Neural cell (in vitro differentiated cells): ENCODE data around the gene EPHA4. TPM values are rescaled to one million over a fixed set of nuclear protein-coding genes. Genes with fewer than 3 reads are reported as not detected.

Experiments used
- H2AFZ ChIP-seq: fragments of 200-600, 300-800 bp; sonication (generic), shearing (Covaris generic); 2 replicates; pipeline ENCODE4 v1.6.0; 2014; ENCODE audit warnings: low read depth, mild to moderate bottlenecking, antibody characterized with exemption, low read length, moderate library complexity
- H3F3A ChIP-seq: fragments of 200-600 bp; shearing (Covaris generic); 2 replicates; pipeline ENCODE4 v1.6.1; 2016; ENCODE audit warnings: mild to moderate bottlenecking, moderate library complexity, mixed read lengths, antibody characterized with exemption, low read length; ENCODE audit not compliant: insufficient read depth, poor library complexity, severe bottlenecking
- H3K27ac ChIP-seq: fragments of 200-600, 300-800 bp; sonication (generic), shearing (Covaris generic); 2 replicates; pipeline ENCODE4 v1.5.1; 2014; ENCODE audit warnings: mild to moderate bottlenecking, low read length, moderate library complexity
- H3K27me3 ChIP-seq: fragments of 300-800, 200-600 bp; sonication (generic), shearing (Covaris generic); 2 replicates; pipeline ENCODE4 v1.6.0; 2014; ENCODE audit warnings: mild to moderate bottlenecking, low read depth, low read length, moderate library complexity; ENCODE audit not compliant: insufficient read depth
- H3K36me3 ChIP-seq: fragments of 300-800, 200-600 bp; sonication (generic), shearing (Covaris generic); 2 replicates; pipeline ENCODE4 v1.5.1; 2014; ENCODE audit warnings: mild to moderate bottlenecking, antibody characterized with exemption, low read length, moderate library complexity; ENCODE audit not compliant: insufficient read depth
- H3K4me2 ChIP-seq: fragments of 300-800, 200-600 bp; sonication (generic), shearing (Covaris generic); 2 replicates; pipeline ENCODE4 v1.6.0; 2014; ENCODE audit warnings: mild to moderate bottlenecking, low read length
- H3K4me3 ChIP-seq: fragments of 300-800, 200-600 bp; sonication (generic), shearing (Covaris generic); 2 replicates; pipeline ENCODE4 v1.5.1; 2014; ENCODE audit warnings: mild to moderate bottlenecking, low read length, moderate library complexity
- H3K79me2 ChIP-seq: fragments of 200-600 bp; shearing (Covaris generic); replicated peaks from 2 replicates; pipeline ENCODE4 v1.6.0; 2014; ENCODE audit warnings: mild to moderate bottlenecking, low read length, moderate library complexity; ENCODE audit not compliant: insufficient read depth
- H3K9ac ChIP-seq: fragments of 300-800, 200-600 bp; sonication (generic), shearing (Covaris generic); 2 replicates; pipeline ENCODE4 v1.6.1; 2016; ENCODE audit warnings: mild to moderate bottlenecking, low read length, mixed read lengths
- H3K9me2 ChIP-seq: fragments of 200-600 bp; shearing (Covaris generic); 2 replicates; pipeline ENCODE4 v1.6.1; 2016; ENCODE audit warnings: mild to moderate bottlenecking, low read length, mixed read lengths; ENCODE audit not compliant: insufficient read depth
- H3K9me3 ChIP-seq: fragments of 200-600, 300-800 bp; sonication (generic), shearing (Covaris generic); 2 replicates; pipeline ENCODE4 v1.6.1; 2016; ENCODE audit warnings: mild to moderate bottlenecking, mixed run types, low read length, moderate library complexity, mixed read lengths
- H4K20me1 ChIP-seq: fragments of 200-600 bp; shearing (Covaris generic); 2 replicates; pipeline ENCODE4 v1.6.1; 2016; ENCODE audit warnings: mild to moderate bottlenecking, mixed run types; ENCODE audit not compliant: insufficient read depth
- EP300 ChIP-seq: fragments of 450-650 bp; conservative IDR thresholded peaks from 2 replicates; pipeline ENCODE4 v1.6.1; 2014; ENCODE audit warnings: antibody characterized with exemption, mild to moderate bottlenecking, moderate library complexity; ENCODE audit not compliant: poor library complexity, severe bottlenecking
- EZH2 ChIP-seq: fragments of 200-600, 300-800 bp; shearing (Covaris generic), sonication (generic); IDR thresholded peaks from 2 replicates; pipeline ENCODE4 v1.6.1; 2014; ENCODE audit warnings: antibody characterized with exemption, low read length, borderline replicate concordance, mild to moderate bottlenecking; ENCODE audit not compliant: insufficient read depth, poor library complexity, severe bottlenecking
- MXI1 ChIP-seq: fragments of 450-650 bp; conservative IDR thresholded peaks from 2 replicates; pipeline ENCODE4 v1.6.1; 2014; ENCODE audit warnings: antibody characterized with exemption, mild to moderate bottlenecking; ENCODE audit not compliant: poor library complexity, severe bottlenecking
- POLR2AphosphoS5 ChIP-seq: IDR thresholded peaks from 2 replicates; pipeline ENCODE4 v1.6.1; 2012
- RAD21 ChIP-seq: fragments of 450-650 bp; conservative IDR thresholded peaks from 2 replicates; pipeline ENCODE4 v1.6.1; 2014; ENCODE audit warnings: antibody characterized with exemption, mild to moderate bottlenecking, moderate library complexity
- REST ChIP-seq: IDR thresholded peaks from 2 replicates; pipeline ENCODE4 v1.6.1; 2012; ENCODE audit warnings: borderline replicate concordance
- SMC3 ChIP-seq: fragments of 450-650 bp; conservative IDR thresholded peaks from 2 replicates; pipeline ENCODE4 v1.6.1; 2014; ENCODE audit warnings: antibody characterized with exemption, mild to moderate bottlenecking, moderate library complexity; ENCODE audit not compliant: poor library complexity
- TAF1 ChIP-seq: IDR thresholded peaks from 2 replicates; pipeline ENCODE4 v1.6.1; 2012; ENCODE audit warnings: low read depth
- polyA plus RNA-seq: library from polyadenylated mRNA; depleted of rRNA; stranded (reverse); fragments of >200 nt; gene quantifications from 2 replicates; pipeline ENCODE4 v1.2.3, GENCODE V29; 2014
- TF ChIP-seq, protein P1 (sequence below): fragments of 450-650 bp; IDR thresholded peaks from 2 replicates; pipeline ENCODE4 v1.5.1; 2014; ENCODE audit warnings: antibody characterized with exemption, mild to moderate bottlenecking, moderate library complexity; ENCODE audit not compliant: poor library complexity, severe bottlenecking

The EPHA4 gene
- polyA plus RNA-seq, 1 donor from 2014 or later, result 71.1 TPM

DNA sequence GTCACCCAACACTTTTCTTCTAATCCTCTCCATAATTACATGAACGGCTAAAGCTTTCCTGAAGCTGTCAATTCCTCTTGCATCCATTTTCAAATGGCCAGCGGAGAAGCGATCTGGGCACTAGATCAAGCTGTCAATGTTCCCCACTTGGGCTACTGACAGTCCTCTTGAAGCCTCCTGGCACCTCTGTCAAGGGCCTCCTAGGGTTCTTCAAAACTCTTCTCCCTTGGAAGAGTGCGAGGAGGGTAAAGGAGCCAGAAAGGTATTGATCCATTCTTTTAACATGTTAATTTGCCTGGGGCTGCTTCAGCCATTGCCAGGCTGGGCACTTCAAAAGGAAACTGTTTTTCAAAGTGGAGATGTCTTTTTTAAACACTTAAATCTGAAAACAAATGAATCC lies 19.8 kb downstream of the EPHA4 start:
- TF ChIP-seq TAF1, result no peak
- TF ChIP-seq RAD21, result no peak
- Histone ChIP-seq H3K4me2 (no peak overlapping the region), H3K9me3 (no peaks in the 10 kb centered on the region), H3K27ac (no peak overlapping the region), H3K27me3 (no peaks in the 10 kb centered on the region), H2AFZ (no peak overlapping the region), H3F3A (peaks cover 2% of the 10 kb centered on the region), H3K36me3 (no peaks in the 10 kb centered on the region), H3K9ac (no peak overlapping the region), H3K9me2 (no peaks in the 10 kb centered on the region), H4K20me1 (no peaks in the 10 kb centered on the region), H3K79me2 (peaks cover 89% of the 10 kb centered on the region), H3K4me3 (no peak overlapping the region)

GRCh38 chr2:221551864-221552263 lies 20.2 kb downstream of the EPHA4 start:
- no peaks in the 10 kb centered on the region for H4K20me1 ChIP-seq
- no peak overlapping the region for H3K27ac ChIP-seq
- H3K79me2 ChIP-seq, result peaks cover 89% of the 10 kb centered on the region
- H2AFZ ChIP-seq, result no peak overlapping the region
- H3K4me3 ChIP-seq, result no peak overlapping the region
- no peak overlapping the region for H3K9ac ChIP-seq
- H3K9me3 ChIP-seq, result no peaks in the 10 kb centered on the region
- TF ChIP-seq POLR2AphosphoS5 (no peak), RAD21 (no peak), MXI1 (no peak), EZH2 (no peak), REST (no peak), SMC3 (no peak), TAF1 (no peak), EP300 (no peak)
- TF ChIP-seq, protein P1, sequence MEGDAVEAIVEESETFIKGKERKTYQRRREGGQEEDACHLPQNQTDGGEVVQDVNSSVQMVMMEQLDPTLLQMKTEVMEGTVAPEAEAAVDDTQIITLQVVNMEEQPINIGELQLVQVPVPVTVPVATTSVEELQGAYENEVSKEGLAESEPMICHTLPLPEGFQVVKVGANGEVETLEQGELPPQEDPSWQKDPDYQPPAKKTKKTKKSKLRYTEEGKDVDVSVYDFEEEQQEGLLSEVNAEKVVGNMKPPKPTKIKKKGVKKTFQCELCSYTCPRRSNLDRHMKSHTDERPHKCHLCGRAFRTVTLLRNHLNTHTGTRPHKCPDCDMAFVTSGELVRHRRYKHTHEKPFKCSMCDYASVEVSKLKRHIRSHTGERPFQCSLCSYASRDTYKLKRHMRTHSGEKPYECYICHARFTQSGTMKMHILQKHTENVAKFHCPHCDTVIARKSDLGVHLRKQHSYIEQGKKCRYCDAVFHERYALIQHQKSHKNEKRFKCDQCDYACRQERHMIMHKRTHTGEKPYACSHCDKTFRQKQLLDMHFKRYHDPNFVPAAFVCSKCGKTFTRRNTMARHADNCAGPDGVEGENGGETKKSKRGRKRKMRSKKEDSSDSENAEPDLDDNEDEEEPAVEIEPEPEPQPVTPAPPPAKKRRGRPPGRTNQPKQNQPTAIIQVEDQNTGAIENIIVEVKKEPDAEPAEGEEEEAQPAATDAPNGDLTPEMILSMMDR, result no peak
- H3K27me3 ChIP-seq, result no peaks in the 10 kb centered on the region
- H3K9me2 ChIP-seq, result no peaks in the 10 kb centered on the region
- no peak overlapping the region for H3K4me2 ChIP-seq
- peaks cover 2% of the 10 kb centered on the region for H3F3A ChIP-seq
- no peaks in the 10 kb centered on the region for H3K36me3 ChIP-seq

GRCh38 chr2:221549143-221549542 lies 23.0 kb downstream of the EPHA4 start:
- Histone ChIP-seq H3K9me3 (no peaks in the 10 kb centered on the region), H3K4me2 (no peak overlapping the region), H3K79me2 (peaks cover 85% of the 10 kb centered on the region), H2AFZ (no peak overlapping the region), H4K20me1 (no peaks in the 10 kb centered on the region), H3K36me3 (no peaks in the 10 kb centered on the region), H3K9ac (no peak overlapping the region), H3K9me2 (no peaks in the 10 kb centered on the region), H3K4me3 (no peak overlapping the region), H3K27me3 (no peaks in the 10 kb centered on the region), H3F3A (peaks cover 2% of the 10 kb centered on the region), H3K27ac (no peak overlapping the region)
- TF ChIP-seq MXI1 (no peak), EZH2 (no peak), POLR2AphosphoS5 (no peak), RAD21 (no peak), REST (no peak), EP300 (no peak), TAF1 (no peak), SMC3 (no peak)
- TF ChIP-seq, protein P1, result no peak
